HG03103 (cell line): Measurements from ENCODE around the gene RNASEH2B.

Experiments
- ATAC-seq: cut with Tn5 transposase; IDR thresholded peaks from one replicate; pipeline ENCODE4 v1.9.1; 2021; ENCODE audit warnings: low read depth; ENCODE audit not compliant: unreplicated experiment

Gene RNASEH2B

DNA sequence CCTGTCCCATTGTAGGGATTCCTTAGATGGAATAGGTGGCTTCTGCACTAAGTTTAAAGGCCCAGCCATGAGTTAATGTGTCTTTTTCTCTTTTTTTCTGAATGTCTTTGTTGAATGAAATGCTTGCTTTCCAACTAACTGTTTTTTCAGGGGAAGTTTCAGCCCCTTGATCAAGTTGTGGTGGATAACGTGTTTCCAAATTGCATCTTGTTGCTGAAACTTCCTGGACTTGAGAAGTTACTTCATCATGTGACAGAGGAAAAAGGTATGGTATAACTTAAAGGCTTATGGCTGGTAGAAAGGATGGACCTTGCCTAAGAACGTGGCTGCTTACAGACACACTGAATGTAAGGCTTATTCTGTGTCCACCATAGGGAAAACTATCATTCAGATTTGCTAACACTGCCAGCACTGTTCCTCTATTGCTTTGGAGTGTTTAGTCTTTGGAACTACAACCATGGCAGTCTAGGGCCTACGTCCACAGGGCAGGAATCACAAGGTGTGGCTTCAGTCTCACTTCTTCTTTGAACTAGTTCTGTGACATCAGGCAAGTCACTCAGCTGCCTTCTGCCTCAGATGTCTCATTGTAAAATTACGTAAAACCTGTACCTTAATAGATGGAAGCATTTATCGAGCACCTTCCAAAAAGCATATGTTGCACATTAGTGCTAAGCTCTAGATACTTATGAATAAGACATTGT lies 25.3 kb downstream of the RNASEH2B start:
- no peak for ATAC-seq

DNA sequence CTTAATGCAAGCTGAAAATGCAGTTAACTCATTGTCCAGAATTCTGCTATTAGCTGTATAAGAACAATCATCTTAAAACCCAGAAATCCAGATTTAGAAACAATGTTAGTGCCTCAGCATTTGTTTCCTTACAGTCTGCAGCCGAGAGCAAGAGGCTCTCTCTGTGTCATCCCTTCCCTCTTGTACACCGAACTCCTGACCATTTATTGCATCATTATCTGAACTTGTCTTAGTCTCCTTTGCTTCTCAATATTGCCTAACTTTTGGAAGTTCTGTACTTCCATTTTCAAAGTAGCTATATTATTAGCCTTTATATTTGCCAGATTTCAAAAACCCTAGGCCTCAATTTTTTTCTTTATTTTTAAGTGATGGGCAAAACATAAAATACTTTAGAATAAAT lies 27.1 kb downstream of the RNASEH2B start:
- ATAC-seq, result no peak

DNA sequence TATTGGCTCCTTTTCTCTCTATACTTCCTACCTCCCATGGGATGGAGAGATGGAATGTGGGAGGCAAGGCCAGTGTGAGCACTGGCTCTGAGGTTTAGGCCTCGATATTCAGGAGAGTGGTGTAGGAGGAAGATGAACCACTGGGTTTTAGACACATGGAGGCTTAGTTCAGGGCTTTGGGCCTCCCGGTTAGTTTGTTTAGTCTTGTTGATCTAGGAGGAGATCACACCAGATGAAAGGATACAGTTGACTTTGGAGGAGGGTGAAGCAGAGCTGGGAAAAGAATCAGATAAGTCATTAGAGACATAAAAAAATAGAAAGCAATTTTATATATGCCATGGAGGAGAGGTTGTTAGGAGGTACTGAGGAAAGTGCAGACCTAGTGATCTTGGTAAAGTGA lies 30.9 kb downstream of the RNASEH2B start:
- no peak for ATAC-seq

DNA sequence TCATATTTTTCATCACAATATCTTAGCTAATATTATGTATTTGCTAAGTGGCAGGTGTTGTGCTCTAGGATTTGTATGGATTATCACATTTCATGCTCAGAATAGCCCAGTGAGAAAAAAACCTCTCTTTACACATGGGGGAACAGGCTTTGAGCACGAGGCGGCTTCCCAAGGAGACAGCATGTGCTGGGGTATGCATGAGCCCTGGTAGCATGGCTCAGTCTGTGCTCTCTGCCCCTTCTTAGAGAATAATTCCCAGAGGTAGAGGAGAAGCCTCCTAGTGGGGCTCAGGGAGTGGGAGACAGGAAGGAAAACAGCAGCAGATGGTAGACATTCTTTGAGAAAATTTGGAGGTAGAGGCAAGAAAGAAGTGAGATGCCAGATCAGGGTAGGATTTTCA lies 31.6 kb downstream of the RNASEH2B start:
- ATAC-seq, result no peak

DNA sequence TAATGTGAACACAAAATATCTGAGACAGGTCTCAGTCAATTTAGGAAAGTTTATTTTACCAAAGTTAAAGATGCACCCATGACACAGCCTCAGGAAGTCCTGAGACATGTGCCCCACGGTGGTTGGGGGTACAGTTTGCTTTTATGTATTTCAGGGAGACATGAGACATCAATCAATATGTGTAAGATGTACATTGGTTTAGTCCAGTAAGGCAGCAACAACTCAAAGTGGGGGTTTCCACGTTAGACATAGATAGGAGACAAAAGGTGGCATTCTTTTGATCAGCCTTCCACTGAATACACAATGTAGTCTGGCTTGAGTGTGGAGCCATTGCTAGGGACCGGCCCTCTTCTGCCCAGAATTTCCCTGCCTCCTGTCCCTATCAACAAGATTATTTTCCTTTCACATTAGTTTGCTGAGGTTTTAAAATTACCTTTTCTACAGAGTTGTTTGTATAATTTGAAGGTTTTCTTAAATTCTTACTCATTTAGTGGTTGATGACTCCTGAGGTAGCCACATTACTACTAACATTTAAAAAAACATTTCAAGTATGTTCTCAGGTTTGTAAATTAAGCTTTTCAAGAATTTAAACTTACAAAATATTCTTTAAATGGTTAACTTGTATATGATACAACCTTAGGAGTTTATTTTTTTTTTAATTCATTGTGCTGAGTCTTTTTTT lies 33.2 kb downstream of the RNASEH2B start:
- ATAC-seq, result no peak

DNA sequence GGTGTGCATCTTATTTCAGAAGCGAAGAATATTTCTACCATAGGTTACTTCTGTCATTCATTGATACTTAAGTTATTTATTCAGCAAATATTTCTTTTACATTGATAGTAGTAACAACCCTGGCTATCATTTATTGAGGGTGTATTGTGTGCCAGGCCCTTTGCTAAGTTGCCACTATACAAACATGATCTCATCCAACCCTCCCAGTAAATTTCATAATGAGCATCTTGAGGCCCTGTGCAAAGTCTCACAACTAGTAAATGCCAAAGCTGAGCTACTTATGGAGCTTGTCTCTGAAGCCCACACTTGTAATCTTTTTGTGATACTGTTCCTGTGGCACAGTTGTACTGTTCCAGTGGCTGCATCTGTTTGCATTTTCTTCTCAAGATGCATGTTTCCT lies 36.1 kb downstream of the RNASEH2B start:
- no peak for ATAC-seq

DNA sequence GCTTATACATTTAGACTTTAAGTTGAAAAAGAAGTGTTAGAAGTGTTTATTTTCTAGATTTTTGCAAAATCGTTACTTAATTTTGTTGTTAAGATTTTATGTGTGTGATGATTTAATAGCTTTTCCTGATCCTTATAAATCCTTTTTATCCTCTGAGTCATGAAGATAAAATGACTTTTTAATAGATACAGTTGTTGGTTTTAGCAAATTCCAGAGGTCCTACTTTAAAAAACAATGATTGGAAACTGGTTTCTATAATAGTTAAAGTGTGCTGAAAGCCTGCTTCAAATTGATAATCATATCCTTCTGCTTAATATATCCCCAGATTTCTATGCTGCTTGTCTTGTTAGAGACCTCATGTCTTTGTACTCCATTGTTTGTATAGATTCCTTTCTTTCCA lies 39.0 kb downstream of the RNASEH2B start:
- ATAC-seq, result no peak

DNA sequence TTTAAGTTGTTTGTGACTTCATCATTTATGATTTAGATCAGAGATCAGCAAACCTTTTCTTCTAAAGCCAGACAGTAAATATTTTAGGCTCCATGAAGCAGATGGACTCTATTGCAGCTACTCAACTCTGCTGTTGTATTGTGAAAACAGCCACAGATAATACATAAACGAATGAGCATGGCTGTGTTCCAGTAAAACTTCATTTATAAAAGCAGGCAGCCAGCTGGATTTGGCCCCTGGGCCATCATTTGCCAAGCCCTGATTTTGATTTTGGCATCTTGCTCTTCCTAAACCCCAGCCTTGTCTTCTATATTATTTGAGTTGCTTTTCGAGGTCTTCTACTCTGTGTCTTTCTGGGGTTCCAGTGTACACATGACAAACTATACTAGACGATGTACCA lies 41.3 kb downstream of the RNASEH2B start:
- no peak for ATAC-seq

DNA sequence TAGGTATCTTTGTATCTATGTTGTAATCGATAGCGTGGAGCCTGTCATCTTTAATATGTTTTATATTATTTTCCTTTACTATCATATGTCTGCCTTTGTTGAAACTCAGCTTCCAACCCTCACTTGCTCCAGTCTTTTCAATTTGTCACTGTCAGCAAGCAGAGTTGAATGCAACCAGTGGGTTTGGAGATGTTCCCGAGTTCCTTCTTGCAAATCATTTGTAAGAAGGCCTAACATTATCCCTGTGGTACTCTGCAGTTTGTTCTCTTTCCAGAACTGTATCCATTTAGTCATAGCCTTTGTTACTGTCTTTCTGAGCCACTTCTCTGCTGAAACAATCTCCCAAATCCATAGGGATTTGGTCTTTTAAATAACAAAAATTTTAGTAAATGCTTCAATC lies 41.8 kb downstream of the RNASEH2B start:
- ATAC-seq, result no peak

DNA sequence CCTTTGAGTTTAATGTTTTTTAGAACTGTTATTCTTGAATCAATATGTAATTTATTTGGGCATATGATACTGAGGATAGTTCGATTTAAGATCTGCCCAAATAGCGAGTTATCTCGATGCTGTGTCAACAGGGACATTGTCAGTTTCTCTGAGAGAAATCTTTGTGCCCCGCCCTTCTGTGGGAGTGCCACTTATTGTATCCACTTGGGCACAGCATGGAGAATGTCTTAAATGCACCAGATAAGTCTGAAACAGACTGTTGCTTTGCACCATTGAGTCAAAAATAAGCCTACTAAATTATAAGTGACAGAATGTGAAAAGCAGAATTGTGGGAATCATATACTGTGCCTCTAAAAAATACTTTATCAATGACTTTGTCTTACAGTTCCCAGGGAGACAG lies 45.6 kb downstream of the RNASEH2B start:
- ATAC-seq, result no peak

DNA sequence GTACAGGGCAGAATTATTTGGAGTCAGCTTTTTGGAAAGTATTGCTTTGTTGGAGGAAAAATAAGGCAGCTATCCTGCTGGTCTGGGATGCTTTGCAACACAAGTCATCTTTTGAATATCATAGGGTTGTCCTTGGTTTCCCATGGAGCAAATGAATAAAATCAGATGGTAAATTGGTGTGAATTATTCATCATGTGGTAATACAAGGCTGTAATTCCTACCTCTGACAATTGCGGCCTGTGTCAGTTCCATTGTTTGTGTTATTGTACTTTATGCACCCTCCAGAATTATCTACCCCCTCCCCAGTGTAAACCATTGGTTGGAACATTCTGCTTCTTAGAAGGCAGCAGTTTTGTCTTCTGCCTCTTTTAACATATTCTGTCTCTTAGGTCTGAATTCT lies 46.2 kb downstream of the RNASEH2B start:
- no peak for ATAC-seq

DNA sequence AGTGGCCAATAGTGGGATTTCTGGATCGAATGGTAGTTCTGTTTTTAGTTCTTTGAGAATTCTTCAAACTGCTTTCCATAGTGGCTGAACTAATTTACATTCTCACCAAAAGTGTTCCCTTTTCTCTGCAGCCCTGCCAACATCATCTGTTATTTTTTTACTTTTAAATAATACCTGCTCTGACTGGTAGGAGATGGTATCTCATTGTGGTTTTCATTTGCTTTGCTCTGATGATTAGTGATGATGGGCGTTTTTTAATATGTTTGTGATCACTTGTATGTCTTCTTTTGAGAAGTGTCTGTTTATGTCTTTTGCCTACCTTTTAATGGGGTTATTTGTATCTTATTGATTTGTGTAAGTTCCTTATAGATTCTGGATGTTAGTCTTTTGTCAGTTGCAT lies 48.0 kb downstream of the RNASEH2B start:
- ATAC-seq, result no peak

DNA sequence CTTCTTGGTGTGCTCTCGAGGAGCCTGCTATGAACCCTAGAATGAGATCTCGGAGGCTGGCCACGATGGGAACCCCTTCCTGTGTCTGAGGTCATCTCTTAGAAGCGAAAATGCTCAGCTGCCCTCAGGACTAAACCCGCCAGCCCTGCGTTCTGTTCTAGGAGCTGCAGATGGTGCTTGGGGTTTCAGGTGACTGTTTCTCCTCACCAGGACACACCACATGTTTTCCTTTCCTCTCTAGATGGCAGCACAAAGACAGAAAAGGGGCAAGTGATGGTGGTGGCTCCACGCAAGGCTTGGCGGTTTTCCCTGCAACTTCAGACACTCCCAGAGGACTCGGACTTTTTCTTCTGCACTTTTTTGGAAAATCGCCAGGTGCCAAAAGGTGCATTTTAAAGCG lies 60.1 kb downstream of the RNASEH2B start:
- no peak for ATAC-seq

DNA sequence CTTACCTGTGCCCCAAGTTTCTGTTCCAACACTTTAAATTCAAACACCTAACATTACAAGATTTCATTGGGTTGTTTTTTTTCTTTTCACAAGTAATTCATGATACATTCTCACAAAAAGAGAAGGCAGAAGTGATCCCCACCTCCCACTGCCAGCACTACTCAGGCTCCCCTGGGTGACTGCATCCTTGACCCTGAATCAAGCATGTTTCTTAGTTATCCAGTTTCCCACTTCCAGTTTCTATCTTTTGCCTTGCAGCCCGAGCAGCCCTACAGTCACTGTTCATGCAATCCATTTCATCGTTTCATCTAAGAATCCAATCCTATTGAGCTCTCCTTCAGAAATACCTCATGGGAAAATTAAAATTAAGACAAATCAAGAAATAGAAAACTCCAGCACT lies 61.4 kb downstream of the RNASEH2B start:
- no peak for ATAC-seq

DNA sequence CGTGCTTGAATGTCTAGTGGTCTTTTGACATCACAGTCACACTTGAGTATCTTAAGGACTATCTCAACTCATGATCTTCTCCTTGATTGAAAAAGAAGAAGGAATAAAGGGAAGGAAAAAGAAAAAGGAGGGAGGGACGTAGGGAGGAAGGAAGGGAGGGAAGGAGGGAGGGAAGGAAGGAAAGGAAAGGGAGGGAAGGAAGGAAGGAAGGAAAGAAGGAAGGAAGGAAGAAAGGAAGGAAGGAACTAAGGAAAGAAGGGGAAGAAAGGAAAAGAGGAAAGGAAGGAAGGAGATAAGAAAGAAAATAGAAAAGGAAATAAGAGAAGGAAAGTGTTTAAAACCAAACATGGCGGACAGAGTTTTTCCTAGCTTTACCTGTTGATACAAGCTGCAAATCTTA lies 64.7 kb downstream of the RNASEH2B start:
- no peak for ATAC-seq

DNA sequence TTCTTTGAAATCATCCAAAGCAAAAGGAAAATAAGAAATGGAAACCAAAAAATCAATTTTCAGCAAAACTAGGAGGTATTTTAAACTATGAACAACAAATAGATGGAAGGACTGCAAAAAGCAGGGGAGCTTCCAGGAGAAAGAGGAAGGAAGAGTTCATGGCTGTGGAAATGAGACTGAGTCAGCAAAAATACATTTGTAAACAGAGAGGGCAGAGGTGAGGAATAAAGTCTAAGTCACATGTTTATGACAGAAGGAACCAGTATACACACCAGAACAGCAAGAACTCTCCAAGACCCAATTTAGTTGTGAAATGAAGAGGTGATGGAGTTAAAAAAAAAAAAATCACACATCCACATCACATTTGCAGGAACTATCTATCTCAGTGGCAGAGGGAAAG lies 69.6 kb downstream of the RNASEH2B start:
- ATAC-seq, result no peak

DNA sequence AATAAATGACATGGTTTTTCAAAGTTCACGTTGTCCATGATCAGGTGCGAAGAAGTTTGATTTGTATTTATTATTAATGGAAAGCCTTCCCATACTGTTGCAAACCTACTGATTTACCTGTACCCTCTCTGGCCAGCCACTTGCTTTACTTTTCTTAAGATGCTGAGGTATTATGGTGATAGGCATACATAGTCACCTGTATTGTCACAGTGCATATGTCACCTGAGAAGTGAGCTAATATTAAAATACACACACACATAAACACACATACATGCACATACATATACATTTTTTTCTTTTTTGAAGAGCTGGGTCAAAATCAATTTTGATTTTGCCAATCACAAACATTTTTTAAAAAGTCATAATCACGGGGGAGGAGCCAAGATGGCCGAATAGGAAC lies 72.1 kb downstream of the RNASEH2B start:
- no peak for ATAC-seq

DNA sequence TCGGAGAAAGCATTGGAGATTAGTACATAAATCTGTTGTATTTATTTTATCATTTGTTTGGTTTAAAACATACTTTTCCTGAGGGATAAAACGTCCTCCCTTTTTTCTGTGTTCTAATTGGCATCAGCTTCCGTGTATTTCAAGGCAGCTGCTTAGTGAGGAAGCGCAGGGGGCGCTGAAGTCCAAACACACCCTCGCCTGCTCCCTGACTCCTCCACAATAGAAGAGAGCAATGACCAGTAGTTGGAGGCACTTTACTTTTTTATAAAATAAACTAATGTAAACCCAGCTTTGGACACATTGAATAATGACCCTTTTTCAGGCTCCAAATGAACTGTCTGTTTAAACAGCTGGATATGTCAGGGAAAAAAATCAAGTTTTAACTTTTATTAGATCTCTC lies 79.9 kb downstream of the RNASEH2B start:
- ATAC-seq, result no peak

DNA sequence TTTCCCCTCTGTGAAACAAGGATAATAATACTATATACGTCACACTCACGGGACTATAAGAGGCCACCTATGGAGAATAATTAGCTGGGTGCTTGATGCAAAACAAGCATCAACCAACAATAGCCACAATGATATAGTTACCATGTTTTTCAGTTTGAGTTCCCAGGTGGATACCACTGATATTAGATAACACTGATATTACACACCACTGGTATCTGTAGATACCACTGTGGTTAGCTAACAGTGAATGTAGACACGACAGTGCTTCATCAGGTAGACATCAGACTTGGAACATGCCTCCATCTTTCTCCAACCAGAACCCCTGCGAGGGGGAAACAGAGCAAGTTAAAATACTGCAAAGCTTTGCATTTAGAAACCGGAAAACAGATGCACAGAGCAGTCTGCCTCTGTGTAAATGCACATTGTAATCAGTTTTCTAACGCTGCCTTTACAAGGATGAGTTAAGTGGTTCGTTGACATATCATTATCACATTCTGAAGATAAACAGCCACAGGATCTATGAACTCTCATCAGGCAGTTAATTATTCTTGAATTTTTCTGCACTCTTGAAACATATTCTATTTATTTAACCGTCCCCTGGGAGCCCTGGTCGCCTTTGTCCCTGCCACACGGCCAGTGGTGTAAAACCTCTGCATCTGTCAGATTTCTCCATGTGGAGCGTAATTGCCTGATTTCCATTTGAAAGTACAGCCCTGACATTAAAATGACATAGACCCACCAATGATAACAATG lies 80.7 kb downstream of the RNASEH2B start:
- ATAC-seq, result no peak

DNA sequence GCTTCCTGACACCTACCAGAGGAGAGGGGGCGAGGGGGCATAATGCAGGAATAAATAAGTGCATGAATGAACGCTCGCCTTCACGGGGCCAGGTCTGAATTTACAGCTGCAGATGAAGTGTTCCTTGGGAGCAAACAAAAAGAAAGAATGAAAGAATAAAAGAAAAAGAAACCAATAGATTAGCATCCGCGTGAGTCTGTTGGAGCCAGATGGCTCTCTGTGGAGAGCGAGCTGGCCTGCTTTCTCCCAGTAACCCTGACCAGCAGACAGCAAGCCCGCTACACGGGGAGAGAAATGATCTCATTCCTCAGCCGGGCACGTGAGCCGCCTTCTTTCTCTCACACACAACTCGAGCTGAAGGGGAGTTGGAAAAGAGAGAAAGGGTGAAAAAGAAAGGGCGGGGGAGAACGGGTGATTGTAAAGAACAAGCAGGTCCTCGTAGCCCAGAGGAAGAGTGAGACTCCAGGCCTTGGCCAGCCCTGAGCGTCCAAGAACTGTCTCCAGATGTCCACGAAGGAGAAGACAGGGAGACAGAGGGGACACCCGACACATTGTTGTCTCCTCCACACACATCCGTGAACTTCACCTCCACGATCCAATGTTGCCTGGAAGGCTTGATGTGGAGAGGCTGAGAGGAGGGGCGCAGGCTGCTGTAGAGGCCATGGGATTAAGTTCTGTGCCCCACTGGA lies 81.4 kb downstream of the RNASEH2B start:
- ATAC-seq, result no peak
